HG03378 (cell line): ENCODE measurements around the gene GNAS-AS1.

Source experiments
- ATAC-seq: cut with Tn5 transposase; IDR thresholded peaks from one replicate; pipeline ENCODE4 v1.9.1; 2021; ENCODE audit warnings: mild to moderate bottlenecking, moderate library complexity; ENCODE audit not compliant: unreplicated experiment

Gene GNAS-AS1

GRCh38 chr20:58787211-58788005 is 63.3 kb downstream of the GNAS-AS1 start:
- ATAC-seq, result no peak

GRCh38 chr20:58784321-58785074 is 66.2 kb downstream of the GNAS-AS1 start:
- ATAC-seq, result no peak

- no peak for ATAC-seq
These were observed 67.1 kb downstream of the GNAS-AS1 start for GRCh38 chr20:58783511-58784011.

GRCh38 chr20:58781138-58781537 is 69.6 kb downstream of the GNAS-AS1 start:
- no peak for ATAC-seq

GRCh38 chr20:58778760-58779159 is 71.9 kb downstream of the GNAS-AS1 start:
- ATAC-seq, result no peak

- no peak for ATAC-seq
These were observed 73.0 kb downstream of the GNAS-AS1 start for GRCh38 chr20:58777657-58778056.

GRCh38 chr20:58776109-58776508 is 74.6 kb downstream of the GNAS-AS1 start:
- no peak for ATAC-seq

GRCh38 chr20:58775371-58775770 is 75.3 kb downstream of the GNAS-AS1 start:
- no peak for ATAC-seq

- ATAC-seq, result no peak
These were observed 75.9 kb downstream of the GNAS-AS1 start for GRCh38 chr20:58774667-58775263.

- no peak for ATAC-seq
These were observed 76.5 kb downstream of the GNAS-AS1 start for GRCh38 chr20:58774214-58774613.

GRCh38 chr20:58772786-58773185 is 77.9 kb downstream of the GNAS-AS1 start:
- ATAC-seq, result no peak
